GM06990 (cell line): Measurements from ENCODE around the gene PTH2R.
"Not testable (repeated sequence)": the region's sequence is repeated elsewhere in the genome, so short reads cannot be mapped to it uniquely, and the experiment has no call there.

Experiments
- DNase-seq: peaks from one replicate; pipeline ENCODE4 v3.0.0-alpha.2; 2011; ENCODE audit not compliant: insufficient read length; ENCODE audit errors: extremely low read depth
- H3K27me3 ChIP-seq: replicated peaks from 2 replicates; pipeline ENCODE4 v1.6.0; 2011; ENCODE audit warnings: low read length; ENCODE audit not compliant: control insufficient read depth, insufficient read depth
- H3K36me3 ChIP-seq: 2 replicates; pipeline ENCODE4 v1.5.1; 2011; ENCODE audit warnings: low read length; ENCODE audit not compliant: control insufficient read depth, insufficient read depth
- H3K4me3 ChIP-seq: replicated peaks from 2 replicates; pipeline ENCODE4 v1.5.1; 2011; ENCODE audit warnings: low read depth, mild to moderate bottlenecking, control low read depth, low read length
- TF ChIP-seq, protein P1 (sequence below): IDR thresholded peaks from 2 replicates; pipeline ENCODE4 v1.5.1; 2011; ENCODE audit warnings: low read length, control low read depth, mild to moderate bottlenecking, inconsistent platforms; ENCODE audit not compliant: insufficient read depth, poor library complexity, severe bottlenecking

The PTH2R gene

DNA sequence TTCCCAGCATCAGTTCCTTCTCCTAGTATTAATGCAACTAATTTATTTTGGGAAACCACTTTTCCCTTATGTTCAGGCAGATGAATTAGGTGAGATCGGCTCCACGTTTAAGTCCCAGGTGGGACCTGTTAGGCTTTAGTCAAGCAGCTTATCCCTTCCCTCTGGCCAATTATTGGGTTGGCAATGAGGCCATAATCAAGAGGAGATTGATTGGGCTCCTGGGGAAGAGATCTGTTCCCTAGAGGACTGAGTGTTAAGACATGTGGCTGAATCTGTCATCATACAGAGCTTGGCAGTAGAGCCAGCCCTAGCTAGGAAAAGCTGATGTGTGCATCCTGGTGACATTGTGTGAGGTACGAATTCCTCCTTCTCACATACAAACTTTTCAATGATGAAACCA lies 104.4 kb downstream of the PTH2R start:
- TF ChIP-seq, protein P1, sequence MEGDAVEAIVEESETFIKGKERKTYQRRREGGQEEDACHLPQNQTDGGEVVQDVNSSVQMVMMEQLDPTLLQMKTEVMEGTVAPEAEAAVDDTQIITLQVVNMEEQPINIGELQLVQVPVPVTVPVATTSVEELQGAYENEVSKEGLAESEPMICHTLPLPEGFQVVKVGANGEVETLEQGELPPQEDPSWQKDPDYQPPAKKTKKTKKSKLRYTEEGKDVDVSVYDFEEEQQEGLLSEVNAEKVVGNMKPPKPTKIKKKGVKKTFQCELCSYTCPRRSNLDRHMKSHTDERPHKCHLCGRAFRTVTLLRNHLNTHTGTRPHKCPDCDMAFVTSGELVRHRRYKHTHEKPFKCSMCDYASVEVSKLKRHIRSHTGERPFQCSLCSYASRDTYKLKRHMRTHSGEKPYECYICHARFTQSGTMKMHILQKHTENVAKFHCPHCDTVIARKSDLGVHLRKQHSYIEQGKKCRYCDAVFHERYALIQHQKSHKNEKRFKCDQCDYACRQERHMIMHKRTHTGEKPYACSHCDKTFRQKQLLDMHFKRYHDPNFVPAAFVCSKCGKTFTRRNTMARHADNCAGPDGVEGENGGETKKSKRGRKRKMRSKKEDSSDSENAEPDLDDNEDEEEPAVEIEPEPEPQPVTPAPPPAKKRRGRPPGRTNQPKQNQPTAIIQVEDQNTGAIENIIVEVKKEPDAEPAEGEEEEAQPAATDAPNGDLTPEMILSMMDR = no peak
- no peak overlapping the region for H3K4me3 ChIP-seq
- no peaks in the 10 kb centered on the region for H3K27me3 ChIP-seq
- H3K36me3 ChIP-seq = no peaks in the 10 kb centered on the region
- DNase-seq = no peak

DNA sequence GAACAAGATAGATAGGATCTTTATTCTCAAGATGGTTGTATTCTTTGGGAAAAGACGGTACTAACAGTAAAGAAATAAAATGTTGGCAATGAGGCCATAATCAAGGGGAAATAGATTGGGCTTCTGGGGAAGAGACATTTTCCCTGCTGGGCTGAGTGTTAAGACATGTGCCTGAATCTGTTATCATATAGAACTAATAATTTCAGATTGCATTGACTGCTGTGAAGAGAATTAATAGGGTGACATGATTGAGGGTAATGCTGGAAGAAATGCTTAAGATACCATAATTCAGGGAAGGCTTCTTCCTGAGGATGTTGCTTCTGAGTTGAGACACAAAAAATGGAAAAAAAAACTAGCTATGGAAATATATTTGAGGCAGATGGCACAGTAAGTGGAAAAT lies 105.0 kb downstream of the PTH2R start:
- no peak for DNase-seq

DNA sequence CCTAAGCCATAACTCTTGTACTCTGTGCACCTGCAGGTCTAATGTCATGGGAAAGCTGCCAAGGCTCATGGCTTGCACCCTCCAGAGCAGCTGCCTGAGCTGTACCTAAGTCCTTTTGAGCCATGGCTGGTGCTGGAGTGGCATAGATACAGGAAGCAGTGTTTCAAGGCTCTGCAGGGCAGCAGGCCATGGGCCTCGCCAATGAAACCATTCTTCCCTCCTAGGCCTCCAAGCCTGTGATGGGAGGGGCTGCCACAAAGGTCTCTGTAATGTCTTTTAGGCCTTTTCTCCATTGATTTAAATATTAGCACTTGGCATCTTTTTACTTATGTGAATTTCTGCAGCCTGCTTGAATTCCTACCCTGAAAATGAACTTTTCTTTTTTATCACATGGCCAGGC lies 108.5 kb downstream of the PTH2R start:
- no peaks in the 10 kb centered on the region for H3K36me3 ChIP-seq
- no peak overlapping the region for H3K4me3 ChIP-seq
- TF ChIP-seq, protein P1 = no peak
- no peak for DNase-seq
- H3K27me3 ChIP-seq = no peaks in the 10 kb centered on the region

More for the DNA sequence above, 105.0 kb downstream of the PTH2R start:
- Histone ChIP-seq H3K36me3 (no peaks in the 10 kb centered on the region), H3K27me3 (no peaks in the 10 kb centered on the region), H3K4me3 (no peak overlapping the region)
- TF ChIP-seq, protein P1 = no peak

DNA sequence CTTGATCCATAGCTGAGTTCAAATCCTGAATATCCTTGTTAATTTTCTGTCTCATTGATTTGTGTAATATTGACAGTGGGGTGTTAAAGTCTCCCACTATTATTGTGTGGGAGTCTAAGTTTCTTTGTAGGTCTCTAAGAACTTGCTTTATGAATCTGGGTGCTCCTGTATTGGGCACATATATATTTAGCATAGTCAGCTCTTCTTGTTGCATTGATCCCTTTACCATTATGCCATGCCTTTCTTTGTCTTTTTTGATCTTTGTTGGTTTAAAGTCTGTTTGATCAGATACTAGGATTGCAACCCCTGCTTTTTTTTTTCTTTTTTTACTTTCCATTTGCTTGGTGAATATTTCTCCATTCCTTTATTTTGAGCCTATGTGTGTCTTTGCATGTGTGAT lies 116.5 kb downstream of the PTH2R start:
- not testable (repeated sequence) for H3K27me3 ChIP-seq, H3K36me3 ChIP-seq, H3K4me3 ChIP-seq, DNase-seq

DNA sequence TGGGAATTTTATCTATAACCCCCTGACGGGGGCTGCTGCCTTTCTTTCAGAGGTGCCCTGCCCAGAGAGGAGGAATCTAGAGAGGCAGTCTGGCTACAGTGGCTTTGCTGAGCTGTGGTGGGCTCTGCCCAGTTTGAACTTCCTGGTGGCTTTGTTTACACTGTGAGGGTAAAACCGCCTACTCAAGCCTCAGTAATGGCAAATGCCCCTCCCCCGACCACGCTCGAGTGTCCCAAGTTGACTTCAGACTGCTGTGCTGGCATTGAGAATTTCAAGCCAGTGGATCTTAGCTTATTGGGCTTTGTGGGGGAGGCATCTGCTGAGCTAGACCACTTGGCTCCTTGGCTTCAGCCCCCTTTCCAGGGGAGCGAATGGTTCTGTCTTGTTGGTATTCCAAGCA lies 118.6 kb downstream of the PTH2R start:
- H3K27me3 ChIP-seq, H3K4me3 ChIP-seq, H3K36me3 ChIP-seq, DNase-seq: not testable (repeated sequence)

DNA sequence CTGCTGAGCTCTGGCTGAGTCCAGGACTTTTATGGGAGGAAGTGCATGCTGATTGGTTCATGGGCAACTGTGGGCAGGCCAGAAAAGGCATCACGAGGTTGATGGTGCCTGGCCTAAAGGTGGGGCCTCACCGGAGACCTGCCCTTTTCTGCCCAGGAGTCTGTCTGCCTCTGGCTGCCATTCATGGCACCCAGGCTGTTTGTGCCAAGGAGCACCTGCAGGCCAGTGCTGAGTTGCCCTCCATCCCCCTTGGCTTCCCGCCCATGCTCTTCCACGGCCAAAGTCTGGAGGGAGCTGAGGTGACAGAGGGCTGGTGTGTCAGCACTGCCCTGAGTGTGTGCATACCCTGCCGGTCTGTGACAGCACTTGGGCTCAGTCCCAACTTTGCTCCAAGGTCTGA lies 123.2 kb downstream of the PTH2R start:
- TF ChIP-seq, protein P1 = no peak
- Histone ChIP-seq H3K36me3 (no peaks in the 10 kb centered on the region), H3K4me3 (no peak overlapping the region), H3K27me3 (no peaks in the 10 kb centered on the region)
- DNase-seq = no peak

DNA sequence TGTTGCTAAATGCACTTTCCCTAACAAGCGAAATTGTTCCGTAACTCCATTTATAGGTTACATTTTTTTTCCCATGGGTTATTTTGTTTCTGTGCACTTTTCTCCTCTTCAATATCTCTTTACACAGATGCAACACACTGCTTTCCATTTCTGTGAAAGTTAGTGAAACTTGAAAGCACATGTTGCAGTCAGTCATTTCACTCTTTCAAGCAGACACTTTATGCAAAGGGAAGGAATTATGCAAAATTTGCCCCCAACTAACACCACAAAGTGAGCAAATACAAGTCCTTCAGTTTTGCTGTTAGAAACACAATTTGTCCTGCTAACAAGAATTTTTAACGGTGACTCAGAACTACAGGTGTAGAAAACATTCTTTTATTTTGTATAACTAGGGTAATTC lies 124.8 kb downstream of the PTH2R start:
- no peak for DNase-seq
- H3K36me3 ChIP-seq = no peaks in the 10 kb centered on the region
- TF ChIP-seq, protein P1 = no peak
- H3K4me3 ChIP-seq = no peak overlapping the region
- H3K27me3 ChIP-seq = no peaks in the 10 kb centered on the region

DNA sequence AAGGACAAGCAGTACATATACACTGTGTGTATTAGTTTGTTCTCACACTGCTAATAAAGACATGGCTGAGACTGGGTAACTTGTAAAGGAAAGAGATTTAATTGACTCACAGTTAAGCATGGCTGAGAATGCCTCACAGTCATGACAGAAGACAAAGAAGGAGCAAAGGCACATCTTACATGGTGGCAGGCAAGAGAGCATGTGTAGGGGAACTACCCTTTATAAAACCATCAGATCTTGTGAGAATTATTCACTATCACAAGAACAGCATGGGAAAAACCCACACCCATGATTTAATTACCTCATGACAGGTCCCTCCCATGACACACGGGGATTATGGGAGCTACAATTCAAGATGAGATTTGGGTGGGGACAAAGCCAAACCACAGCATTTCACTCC lies 129.0 kb downstream of the PTH2R start:
- not testable (repeated sequence) for H3K36me3 ChIP-seq, H3K4me3 ChIP-seq, DNase-seq, H3K27me3 ChIP-seq
